Caco-2 (cell line): ENCODE measurements around the gene RLN3. TPM values are rescaled to one million over a fixed set of nuclear protein-coding genes. Genes with fewer than 3 reads are reported as not detected.

Source experiments
- BruUV-seq: library from RNA; stranded (reverse); fragments of 400-500 nt; replicated peaks from 2 replicates; lab custom pipeline; 2021; lab: Mats Ljungman, UMichigan
- CTCF ChIA-PET: fragments of 300-600 bp; sonication (Branson Sonifier 250); formaldehyde crosslinking; loops from one replicate; lab custom pipeline; 2022; ENCODE audit warnings: antibody characterized with exemption; lab: Charles Lee
- POLR2A ChIA-PET: fragments of 300-600 bp; sonication (Branson Sonifier 250); formaldehyde crosslinking; loops from one replicate; lab custom pipeline; 2022; ENCODE audit warnings: antibody characterized with exemption; lab: Charles Lee
- DNase-seq, 2 experiments: peaks; one replicate each; pipeline versions ENCODE4 v3.0.0 to v3.0.0-alpha.2; 2020 to 2022
- H3K27me3 ChIP-seq: replicated peaks from 2 replicates; pipeline ENCODE4 v1.6.0; 2011; ENCODE audit warnings: low read length; ENCODE audit not compliant: control insufficient read depth, insufficient read depth
- H3K36me3 ChIP-seq: 2 replicates; pipeline ENCODE4 v1.5.1; 2011; ENCODE audit warnings: low read length; ENCODE audit not compliant: control insufficient read depth, insufficient read depth
- H3K4me1 ChIP-seq: fragments of 250-450 bp; sonication (Bioruptor Pico); 2 replicates; pipeline ENCODE4 v1.5.1; 2020; ENCODE audit warnings: mild to moderate bottlenecking
- H3K4me3 ChIP-seq: 2 replicates; pipeline ENCODE4 v1.5.1; 2011; ENCODE audit warnings: low read depth, mild to moderate bottlenecking, control low read depth, low read length
- H3K9me3 ChIP-seq: fragments of 250-450 bp; sonication (Bioruptor Pico); 2 replicates; pipeline ENCODE4 v1.5.1; 2020; ENCODE audit warnings: mild to moderate bottlenecking, moderate library complexity
- H3K27ac Mint-ChIP-seq: one replicate; pipeline ENCODE4 v1.8.0; 2022; ENCODE audit warnings: mixed read lengths; ENCODE audit not compliant: unreplicated experiment
- H3K27me3 Mint-ChIP-seq: one replicate; pipeline ENCODE4 v1.8.0; 2022; ENCODE audit warnings: mixed read lengths; ENCODE audit not compliant: insufficient read depth, unreplicated experiment
- H3K36me3 Mint-ChIP-seq: one replicate; pipeline ENCODE4 v1.8.0; 2022; ENCODE audit warnings: mild to moderate bottlenecking, mixed read lengths; ENCODE audit not compliant: insufficient read depth, unreplicated experiment
- H3K4me1 Mint-ChIP-seq: one replicate; pipeline ENCODE4 v1.8.0; 2022; ENCODE audit warnings: low read depth, mixed read lengths; ENCODE audit not compliant: unreplicated experiment
- H3K4me3 Mint-ChIP-seq: one replicate; pipeline ENCODE4 v1.8.0; 2022; ENCODE audit warnings: mild to moderate bottlenecking, moderate library complexity, mixed read lengths; ENCODE audit not compliant: unreplicated experiment
- H3K9me3 Mint-ChIP-seq: one replicate; pipeline ENCODE4 v1.8.0; 2022; ENCODE audit warnings: mixed read lengths; ENCODE audit not compliant: unreplicated experiment
- CTCF ChIP-seq, 2 experiments: fragments of 200-600 bp in 1 of 2; IDR thresholded peaks; 1 replicate in 1 of 2; 2 replicates in 1 of 2; pipeline versions ENCODE4 v1.5.1 to v1.8.0; 2011 to 2022; ENCODE audit warnings: antibody characterized with exemption in 1 of 2, control low read depth in 1 of 2, inconsistent platforms in 1 of 2, low read depth in 1 of 2, low read length in 1 of 2, mild to moderate bottlenecking in 1 of 2, moderate library complexity in 1 of 2; ENCODE audit not compliant: insufficient read depth in 1 of 2, severe bottlenecking in 1 of 2, unreplicated experiment in 1 of 2
- intact Hi-C: fragments of 100-400 bp; cut with micrococcal nuclease; formaldehyde crosslinking; loops from one replicate; pipeline ENCODE4 v1.10.0; 2022; ENCODE audit not compliant: unreplicated experiment
- total RNA-seq: library from RNA; stranded (reverse); gene quantifications from 2 replicates; pipeline ENCODE4 v1.2.3, GENCODE V29; 2022

RLN3 gene
- total RNA-seq, 1 experiment from 2014 or later, result not detected

- TF ChIP-seq CTCF (IDR thresholded peaks at IDR 0.05; ENCODE audit: insufficient read depth in 1 of 2, low read depth in 1 of 2, low read length in 1 of 2, severe bottlenecking in 1 of 2, unreplicated experiment in 1 of 2), result no peak
- ChIA-PET POLR2A (no interaction called here), CTCF (no interaction called here)
- H3K36me3 Mint-ChIP-seq, result peaks cover 7% of the 10 kb centered on the region
- no peaks in the 10 kb centered on the region for H3K27me3 Mint-ChIP-seq
- peaks cover 35% of the 10 kb centered on the region for H3K4me1 ChIP-seq
- BruUV-seq, result no TSS peak
- no peak for DNase-seq
- no peaks in the 10 kb centered on the region for H3K36me3 ChIP-seq
- H3K27me3 ChIP-seq, result no peaks in the 10 kb centered on the region
- no peak overlapping the region for H3K4me3 ChIP-seq
- H3K9me3 Mint-ChIP-seq, result no peaks in the 10 kb centered on the region
- H3K9me3 ChIP-seq, result no peaks in the 10 kb centered on the region
- no peak overlapping the region for H3K27ac Mint-ChIP-seq
- no peak overlapping the region for H3K4me3 Mint-ChIP-seq
- intact Hi-C loops, result no loop called here
- H3K4me1 Mint-ChIP-seq, result peaks cover 14% of the 10 kb centered on the region
Measured at GRCh38 chr19:14063105-14063504, 35.2 kb downstream of the RLN3 start.

GRCh38 chr19:14066134-14066533, 38.2 kb downstream of the RLN3 start:
- Mint-ChIP-seq H3K4me1 (no peaks in the 10 kb centered on the region), H3K36me3 (peaks cover 4% of the 10 kb centered on the region), H3K4me3 (no peak overlapping the region), H3K9me3 (no peaks in the 10 kb centered on the region), H3K27ac (no peak overlapping the region), H3K27me3 (no peaks in the 10 kb centered on the region)
- Histone ChIP-seq H3K27me3 (no peaks in the 10 kb centered on the region), H3K9me3 (no peaks in the 10 kb centered on the region), H3K4me1 (peaks cover 15% of the 10 kb centered on the region), H3K4me3 (no peak overlapping the region), H3K36me3 (no peaks in the 10 kb centered on the region)
- BruUV-seq, result no TSS peak
- intact Hi-C loops, result no loop called here
- DNase-seq, result no peak
- TF ChIP-seq CTCF (IDR thresholded peaks at IDR 0.05; ENCODE audit: insufficient read depth in 1 of 2, low read depth in 1 of 2, low read length in 1 of 2, severe bottlenecking in 1 of 2, unreplicated experiment in 1 of 2), result no peak
- POLR2A ChIA-PET, result no interaction called here
- CTCF ChIA-PET, result no interaction called here

DNA sequence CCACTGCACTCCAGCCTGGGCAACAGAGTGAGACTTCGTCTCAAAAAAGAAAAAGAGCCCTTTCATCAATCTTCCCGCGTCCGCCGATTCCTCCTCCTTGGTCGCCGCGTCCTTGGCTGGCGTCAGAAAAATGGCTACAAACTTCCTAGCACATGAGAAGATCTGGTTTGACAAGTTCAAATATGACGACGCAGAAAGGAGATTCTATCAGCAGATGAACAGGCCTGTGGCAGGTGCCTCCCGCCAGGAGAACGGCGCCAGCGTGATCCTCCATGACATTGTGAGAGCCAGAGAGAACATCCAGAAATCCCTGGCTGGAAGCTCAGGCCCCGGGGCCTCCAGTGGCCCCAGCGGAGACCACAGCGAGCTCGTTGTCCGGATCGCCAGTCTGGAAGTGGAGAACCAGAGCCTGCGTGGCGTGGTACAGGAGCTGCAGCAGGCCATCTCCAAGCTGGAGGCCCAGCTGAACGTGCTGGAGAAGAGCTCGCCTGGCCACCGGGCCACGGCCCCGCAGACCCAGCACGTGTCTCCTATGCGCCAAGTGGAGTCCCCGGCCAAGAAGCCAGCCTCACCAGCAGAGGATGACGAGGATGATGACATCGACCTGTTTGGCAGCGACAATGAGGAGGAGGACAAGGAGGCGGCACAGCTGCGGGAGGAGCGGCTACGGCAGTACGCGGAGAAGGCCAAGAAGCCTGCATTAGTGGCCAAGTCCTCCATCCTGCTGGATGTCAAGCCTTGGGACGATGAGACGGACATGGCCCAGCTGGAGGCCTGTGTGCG, 42.5 kb downstream of the RLN3 start:
- intact Hi-C loops, result loop anchor here (5.0 to 10.0 kb wide), 2 partner anchors 67 to 96 kb away; partner anchors contain the start of gene ASF1B
- BruUV-seq, result no TSS peak
- Mint-ChIP-seq H3K27me3 (no peaks in the 10 kb centered on the region), H3K4me3 (no peak overlapping the region), H3K9me3 (no peaks in the 10 kb centered on the region), H3K4me1 (no peaks in the 10 kb centered on the region), H3K36me3 (peaks cover 12% of the 10 kb centered on the region), H3K27ac (no peak overlapping the region)
- TF ChIP-seq CTCF (IDR thresholded peaks at IDR 0.05; ENCODE audit: insufficient read depth in 1 of 2, low read depth in 1 of 2, low read length in 1 of 2, severe bottlenecking in 1 of 2, unreplicated experiment in 1 of 2), result no peak
- POLR2A ChIA-PET, result interaction anchor here (0.6 kb wide), 1 partner anchor 91 kb away, joined by 3 read pairs; no protein-coding TSS in a partner anchor
- H3K4me3 ChIP-seq, result no peak overlapping the region
- no peak for DNase-seq
- H3K36me3 ChIP-seq, result no peaks in the 10 kb centered on the region
- no peaks in the 10 kb centered on the region for H3K9me3 ChIP-seq
- H3K4me1 ChIP-seq, result no peaks in the 10 kb centered on the region
- CTCF ChIA-PET, result interaction anchor here (1.4 kb wide), 1 partner anchor 39 kb away, joined by 4 read pairs; the partner anchor contains the start of gene IL27RA
- no peaks in the 10 kb centered on the region for H3K27me3 ChIP-seq
